ENCODE data around the gene NTNG2. TPM values are rescaled to one million over a fixed set of nuclear protein-coding genes. Genes with fewer than 3 reads are reported as not detected.
"Not testable (repeated sequence)": the region's sequence is repeated elsewhere in the genome, so short reads cannot be mapped to it uniquely, and the experiment has no call there.

Gene NTNG2
- total and polyA plus RNA-seq, 5 experiments from 2014 or later: 0.75 to 10.8 (median 1.0) TPM

DNA sequence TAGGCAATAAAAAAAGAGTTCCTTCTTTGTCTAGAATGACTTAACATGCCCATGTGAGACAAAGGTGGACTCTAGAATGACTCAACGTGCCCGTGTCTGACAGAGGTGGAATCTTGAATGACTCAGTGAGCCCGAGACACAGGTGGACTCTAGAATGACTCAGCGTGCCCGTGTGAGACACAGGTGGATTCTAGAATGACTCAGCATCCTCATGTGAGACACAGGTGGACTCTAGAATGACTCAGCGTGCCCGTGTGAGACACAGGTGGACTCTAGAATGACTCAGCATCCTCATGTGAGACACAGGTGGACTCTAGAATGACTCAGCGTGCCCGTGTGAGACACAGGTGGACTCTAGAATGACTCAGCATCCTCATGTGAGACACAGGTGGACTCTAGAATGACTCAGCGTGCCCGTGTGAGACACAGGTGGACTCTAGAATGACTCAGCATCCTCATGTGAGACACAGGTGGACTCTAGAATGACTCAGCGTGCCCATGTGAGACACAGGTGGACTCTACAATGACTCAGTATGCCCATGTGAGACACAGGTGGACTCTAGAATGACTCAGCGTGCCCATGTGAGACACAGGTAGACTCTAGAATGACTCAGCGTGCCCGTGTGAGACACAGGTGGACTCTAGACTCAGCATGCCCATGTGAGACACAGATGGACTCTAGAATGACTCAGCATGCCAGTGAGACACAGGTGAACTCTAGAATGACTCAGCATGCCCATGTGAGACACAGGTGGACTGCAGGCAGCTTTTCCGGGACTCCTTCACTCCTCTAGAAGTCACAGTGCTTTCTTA, 108.1 kb downstream of the NTNG2 start:
- DNase-seq, H3K27me3 Mint-ChIP-seq, ATAC-seq, POLR2A ChIA-PET, H3K4me3 Mint-ChIP-seq, H3K9me3 Mint-ChIP-seq: not testable (repeated sequence)
- Mint-ChIP-seq H3K4me1 (peaks cover 1 to 12% (median 8%) of the 10 kb centered on the region in 4 donors), H3K36me3 (peaks cover 0 to 82% (median 16%) of the 10 kb centered on the region in 3 donors), H3K27ac (peak overlapping the region in 1 of 10 donors; percentile 32)

DNA sequence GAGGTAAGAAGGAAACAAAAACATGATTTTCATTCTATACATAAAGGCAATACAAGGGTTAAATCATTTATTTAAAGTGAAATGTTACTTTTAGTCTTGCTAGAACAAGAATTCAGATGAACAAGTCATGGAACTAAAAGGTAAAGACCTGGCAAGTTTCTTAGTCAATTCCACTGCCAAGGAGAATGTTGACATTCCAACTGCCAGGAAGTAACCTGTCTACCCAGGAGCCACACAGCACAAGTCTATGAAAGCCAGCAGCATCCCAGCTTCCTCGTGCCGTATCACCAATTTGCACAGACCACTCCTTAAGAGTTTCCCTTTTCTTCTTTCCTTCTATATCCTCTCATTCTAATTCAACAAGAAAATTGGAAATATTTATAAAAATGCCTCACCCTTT, 113.0 kb downstream of the NTNG2 start:
- Mint-ChIP-seq H3K4me3 (no peak overlapping the region), H3K36me3 (peaks cover 11 to 97% (median 33%) of the 10 kb centered on the region in 3 donors), H3K9me3 (no peaks in the 10 kb centered on the region), H3K4me1 (peaks cover 0 to 2% (median 0%) of the 10 kb centered on the region in 4 donors), H3K27ac (peak overlapping the region in 3 of 10 donors; percentile 25 to 52 (median 47)), H3K27me3 (no peaks in the 10 kb centered on the region)
- no peak for DNase-seq
- no peak for ATAC-seq
- POLR2A ChIA-PET: no interaction called here

DNA sequence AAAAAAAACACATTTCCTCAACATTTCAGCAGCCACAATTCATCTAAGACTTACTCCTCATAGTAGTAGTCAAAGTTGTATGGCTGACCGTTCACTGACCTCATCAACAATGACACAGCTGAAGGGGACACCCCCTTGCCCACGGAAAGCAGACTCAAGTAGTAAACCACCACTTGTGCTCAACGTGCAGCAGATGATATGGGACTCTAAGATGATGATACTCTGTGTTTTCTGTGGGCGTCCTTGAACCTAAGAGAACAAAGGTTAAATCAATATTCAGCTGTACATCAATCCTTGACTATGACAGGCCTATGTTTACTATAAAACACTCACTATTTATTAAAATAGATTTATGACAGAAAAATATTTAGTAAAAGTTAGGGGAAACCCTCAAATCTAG, 121.3 kb downstream of the NTNG2 start:
- Mint-ChIP-seq H3K36me3 (peaks cover 0 to 98% (median 23%) of the 10 kb centered on the region in 3 donors), H3K4me3 (no peak overlapping the region), H3K4me1 (peaks cover 0 to 2% (median 0%) of the 10 kb centered on the region in 4 donors), H3K9me3 (no peaks in the 10 kb centered on the region), H3K27ac (peak overlapping the region in 3 of 10 donors; percentile 7 to 69 (median 56)), H3K27me3 (no peaks in the 10 kb centered on the region)
- ATAC-seq: no peak
- no peak for DNase-seq
- POLR2A ChIA-PET: no interaction called here

DNA sequence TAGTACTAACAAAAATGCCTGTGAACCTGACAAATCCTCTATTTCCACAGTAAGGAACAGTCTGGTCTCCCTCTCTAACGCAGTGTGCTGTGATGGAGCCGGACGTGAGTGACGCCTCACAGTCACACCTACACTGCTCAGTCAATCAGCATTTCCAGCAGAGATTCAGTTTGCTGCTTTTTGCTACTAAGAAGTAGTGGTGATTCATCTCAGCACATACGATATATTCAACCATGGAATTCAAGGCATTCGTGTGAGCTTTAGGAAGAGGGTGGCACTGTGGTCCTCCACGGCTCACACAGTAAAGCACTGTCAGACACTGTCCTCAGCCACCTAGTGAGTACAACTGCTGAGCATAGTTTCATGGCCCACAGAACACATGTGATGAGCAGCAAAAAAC, 122.0 kb downstream of the NTNG2 start:
- ATAC-seq (no peak), DNase-seq (no peak)
- H3K9me3 Mint-ChIP-seq: no peaks in the 10 kb centered on the region
- H3K4me1 Mint-ChIP-seq: peaks cover 0 to 2% (median 0%) of the 10 kb centered on the region in 4 donors
- no peak overlapping the region for H3K4me3 Mint-ChIP-seq
- H3K27me3 Mint-ChIP-seq: no peaks in the 10 kb centered on the region
- H3K27ac Mint-ChIP-seq: peak overlapping the region in 4 of 10 donors; percentile 7 to 77 (median 32)
- POLR2A ChIA-PET: no interaction called here
- peaks cover 0 to 96% (median 22%) of the 10 kb centered on the region in 3 donors for H3K36me3 Mint-ChIP-seq

DNA sequence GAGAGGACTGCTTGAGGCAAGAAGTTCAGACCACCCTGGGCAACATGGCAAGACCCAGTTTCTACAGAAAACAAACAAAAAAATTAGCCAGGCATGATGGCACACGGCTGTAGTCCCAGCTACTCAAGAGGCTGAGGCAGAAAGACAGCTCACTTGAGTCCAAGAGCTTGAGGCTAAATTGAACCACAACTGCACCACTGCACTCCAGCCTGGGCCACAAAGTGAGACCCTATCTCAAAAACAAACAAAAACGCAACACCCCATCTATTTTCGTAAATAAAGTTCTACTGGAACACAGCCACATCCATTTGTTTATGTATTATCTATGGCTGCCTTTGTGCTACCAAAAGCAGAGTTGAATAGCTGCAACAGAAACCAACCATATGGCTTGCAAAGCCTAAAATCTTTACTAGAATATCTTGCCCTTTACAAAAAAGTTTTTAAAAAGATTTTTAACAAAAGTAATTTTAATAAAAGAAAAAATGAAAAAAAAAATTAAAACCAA, 125.5 kb downstream of the NTNG2 start:
- POLR2A ChIA-PET: no interaction called here
- peaks cover 0 to 4% (median under 1%) of the 10 kb centered on the region in 4 donors for H3K4me1 Mint-ChIP-seq
- no peak overlapping the region for H3K27ac Mint-ChIP-seq
- no peaks in the 10 kb centered on the region for H3K27me3 Mint-ChIP-seq
- DNase-seq (no peak), ATAC-seq (no peak)
- H3K36me3 Mint-ChIP-seq: peaks cover 0 to 81% (median 16%) of the 10 kb centered on the region in 3 donors
- H3K4me3 Mint-ChIP-seq: no peak overlapping the region
- no peaks in the 10 kb centered on the region for H3K9me3 Mint-ChIP-seq

DNA sequence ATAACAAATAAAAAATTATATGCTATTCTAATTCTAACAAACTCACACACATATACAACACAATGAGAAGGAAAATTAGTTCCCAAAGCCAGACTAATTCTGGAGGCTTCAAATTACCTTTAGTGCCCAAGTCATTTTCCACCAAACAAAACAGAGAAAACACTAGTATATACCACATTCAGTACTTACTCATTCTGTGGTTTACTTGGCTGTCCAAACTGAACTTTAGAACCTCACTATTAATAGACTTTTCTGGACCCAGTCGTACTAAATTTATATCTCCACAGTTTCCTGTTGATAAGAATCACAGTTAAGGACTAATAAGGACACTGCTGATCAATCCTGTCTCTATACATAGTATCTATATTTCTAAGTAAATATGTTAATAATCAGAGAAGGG, 126.5 kb downstream of the NTNG2 start:
- Mint-ChIP-seq H3K27me3 (no peaks in the 10 kb centered on the region), H3K4me3 (no peak overlapping the region), H3K27ac (peak overlapping the region in 5 of 10 donors; percentile 15 to 51 (median 34)), H3K36me3 (peaks cover 0 to 78% (median 11%) of the 10 kb centered on the region in 3 donors), H3K9me3 (no peaks in the 10 kb centered on the region), H3K4me1 (peaks cover 0 to 11% (median 5%) of the 10 kb centered on the region in 4 donors)
- no peak for ATAC-seq
- POLR2A ChIA-PET: no interaction called here
- DNase-seq: no peak

DNA sequence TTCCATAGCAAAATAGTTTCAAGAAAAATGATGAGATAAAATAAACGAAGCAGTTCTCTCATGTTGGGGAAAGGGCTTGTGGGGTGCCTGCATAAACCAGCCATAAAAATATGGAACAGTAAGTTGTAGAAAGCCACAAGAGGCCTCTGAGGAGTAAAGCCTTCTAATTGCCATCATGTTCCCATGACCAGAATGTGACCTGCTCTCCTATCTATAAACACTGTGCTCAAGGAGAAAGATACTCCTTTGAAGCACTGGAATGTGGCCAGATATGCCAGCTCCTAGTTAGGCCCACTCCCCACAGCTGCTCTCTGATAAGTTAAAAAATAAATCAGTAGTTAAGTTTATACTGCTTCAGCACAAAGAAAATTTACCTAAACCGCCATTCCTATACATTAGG, 127.1 kb downstream of the NTNG2 start:
- ATAC-seq: no peak
- Mint-ChIP-seq H3K36me3 (peaks cover 0 to 74% (median 11%) of the 10 kb centered on the region in 3 donors), H3K27ac (peak overlapping the region in 8 of 10 donors; percentile 11 to 83 (median 45)), H3K4me3 (no peak overlapping the region), H3K9me3 (no peaks in the 10 kb centered on the region), H3K4me1 (peaks cover 0 to 13% (median 5%) of the 10 kb centered on the region in 4 donors), H3K27me3 (no peaks in the 10 kb centered on the region)
- no peak for DNase-seq
- POLR2A ChIA-PET: no interaction called here

DNA sequence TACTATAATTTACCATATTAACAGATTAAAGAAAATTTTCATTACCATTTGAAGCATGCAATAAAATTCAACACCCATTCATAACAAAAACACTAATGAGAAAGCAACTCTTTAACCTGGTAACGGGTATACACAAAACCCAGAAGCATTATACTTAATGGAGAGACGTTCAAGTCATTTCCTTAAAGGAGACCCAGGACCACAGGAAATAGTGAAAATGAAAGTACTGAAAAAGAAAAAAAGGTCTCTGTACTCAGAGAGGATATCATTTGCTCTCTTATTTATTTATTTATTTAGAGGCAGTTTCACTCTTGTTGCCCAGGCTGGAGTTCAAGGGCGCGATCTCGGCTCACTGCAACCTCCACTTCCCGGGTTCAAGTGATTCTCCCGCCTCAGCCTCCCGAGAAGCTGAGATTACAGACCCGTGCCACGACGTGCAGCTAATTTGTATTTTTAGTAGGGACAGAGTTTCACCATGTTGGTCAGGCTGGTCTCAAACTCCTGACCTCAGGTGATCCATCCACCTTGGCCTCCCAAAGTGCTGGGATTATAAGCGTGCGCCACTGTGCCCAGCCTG, 131.4 kb downstream of the NTNG2 start:
- ATAC-seq (peak; percentile 54 to 73), DNase-seq (peak in 2 of 10 donors; percentile 14 to 16)
- Mint-ChIP-seq H3K27me3 (no peaks in the 10 kb centered on the region), H3K4me3 (peak overlapping the region in 8 of 10 donors; percentile 10 to 50 (median 18)), H3K27ac (peak overlapping the region in 8 of 10 donors; percentile 22 to 83 (median 64)), H3K36me3 (peaks cover 11 to 76% (median 20%) of the 10 kb centered on the region in 3 donors), H3K9me3 (no peaks in the 10 kb centered on the region), H3K4me1 (peaks cover 5 to 21% (median 13%) of the 10 kb centered on the region in 4 donors)
- POLR2A ChIA-PET: interaction anchor here (1.1 kb wide), 1 partner anchor 61 kb away, joined by 3 read pairs; the partner anchor contains the start of gene SETX

Other genes starting within 250 kb of the NTNG2 start
- 10 to 100 TPM; 14.3 to 15.7 TPM for gene MED27, start 82.2 kb upstream of the NTNG2 start, total RNA-seq
- gene MED27, start 82.2 kb upstream of the NTNG2 start, polyA plus RNA-seq: 10 to 100 TPM; 36.3 to 43.4 (median 36.6) TPM
- gene SETX, start 192.9 kb downstream of the NTNG2 start, total RNA-seq: 10 to 100 TPM; 80.5 to 84.8 TPM
- gene SETX, start 192.9 kb downstream of the NTNG2 start, polyA plus RNA-seq: 10 to 100 TPM; 21.4 to 29.1 (median 25.9) TPM
- 10 to 100 TPM; 20.9 to 22.8 TPM for gene TTF1, start 244.8 kb downstream of the NTNG2 start, total RNA-seq
- 1 to 10 TPM; 5.7 to 7.1 (median 5.9) TPM for gene TTF1, start 244.8 kb downstream of the NTNG2 start, polyA plus RNA-seq
- not detected for gene CFAP77, start 248.2 kb downstream of the NTNG2 start, total RNA-seq
- gene CFAP77, start 248.2 kb downstream of the NTNG2 start, polyA plus RNA-seq: not detected

Measured in naive thymus-derived CD8-positive, alpha-beta T cell (primary cell).